HepG2 (cell line): ENCODE measurements around the gene PACS1.

ENCODE experiments used
- BCL3 ChIP-seq: sonication (generic); formaldehyde crosslinking; IDR thresholded peaks from 2 replicates; pipeline ENCODE4 v1.5.1; 2020; ENCODE audit warnings: mild to moderate bottlenecking, missing genetic modification reagents, moderate library complexity
- CTCF ChIP-seq: sonication (generic); formaldehyde crosslinking; IDR thresholded peaks from 2 replicates; pipeline ENCODE4 v1.5.0; 2020; ENCODE audit warnings: mild to moderate bottlenecking, missing genetic modification reagents, moderate library complexity
- GATAD1 ChIP-seq: IDR thresholded peaks from 2 replicates; pipeline ENCODE4 v1.6.1; 2016; ENCODE audit warnings: missing genetic modification reagents, missing compliant biosample characterization
- KIAA2018 ChIP-seq: sonication (generic); formaldehyde crosslinking; IDR thresholded peaks from 2 replicates; pipeline ENCODE4 v1.5.0; 2020; ENCODE audit warnings: mild to moderate bottlenecking, missing genetic modification reagents, borderline replicate concordance
- POLR2AphosphoS2 ChIP-seq: IDR thresholded peaks from 2 replicates; pipeline ENCODE4 v1.6.1; 2011; ENCODE audit warnings: low read depth, low read length, improper control_type of control experiment
- TAF1 ChIP-seq: sonication (generic); formaldehyde crosslinking; IDR thresholded peaks from 2 replicates; pipeline ENCODE4 v1.4.0; 2020; ENCODE audit warnings: missing genetic modification reagents
- ZNF235 ChIP-seq: sonication (generic); formaldehyde crosslinking; IDR thresholded peaks from 2 replicates; pipeline ENCODE4 v1.8.1; 2023; ENCODE audit warnings: mild to moderate bottlenecking, missing genetic modification reagents, borderline replicate concordance
- ZNF317 ChIP-seq: sonication (generic); formaldehyde crosslinking; IDR thresholded peaks from 2 replicates; pipeline ENCODE4 v1.5.0; 2020; ENCODE audit warnings: mild to moderate bottlenecking, missing genetic modification reagents
- ZNF318 ChIP-seq: sonication (generic); formaldehyde crosslinking; IDR thresholded peaks from 2 replicates; pipeline ENCODE4 v1.4.0; 2020; ENCODE audit warnings: mild to moderate bottlenecking, missing genetic modification reagents
- ZNF687 ChIP-seq: sonication (generic); formaldehyde crosslinking; IDR thresholded peaks from 2 replicates; pipeline ENCODE4 v1.5.1; 2020; ENCODE audit warnings: mild to moderate bottlenecking, missing genetic modification reagents, moderate library complexity

- TF ChIP-seq KIAA2018 (no peak), ZNF687 (CRISPR knock-in tag) (no peak), ZNF317 (CRISPR knock-in tag) (no peak), BCL3 (CRISPR knock-in tag) (no peak), POLR2AphosphoS2 (no peak), CTCF (CRISPR knock-in tag) (no peak), GATAD1 (CRISPR knock-in tag) (no peak), TAF1 (CRISPR knock-in tag) (no peak), ZNF235 (CRISPR knock-in tag) (no peak), ZNF318 (no peak)
These were observed 31.0 kb downstream of the PACS1 start for GRCh38 chr11:66101066-66101464.
